Daoy (cell line): Measurements from ENCODE around the gene DPRX. TPM values are rescaled to one million over a fixed set of nuclear protein-coding genes. Genes with fewer than 3 reads are reported as not detected.
A peak's percentile ranks its signal among the peaks of the same experiment; 100 is the strongest.
"Not testable (repeated sequence)": the region's sequence is repeated elsewhere in the genome, so short reads cannot be mapped to it uniquely, and the experiment has no call there.

ENCODE experiments used
- DNase-seq: peaks from one replicate; pipeline ENCODE4 v3.0.0-alpha.2; 2015; ENCODE audit warnings: low read depth
- total RNA-seq: library from RNA; depleted of rRNA; stranded (reverse); fragments of >200 nt; shearing (Covaris generic); gene quantifications from 2 replicates; pipeline ENCODE4 v1.2.3, GENCODE V29; 2014; rRNA removed

The DPRX gene
- total RNA-seq, 1 experiment from 2014 or later, result not detected

DNA sequence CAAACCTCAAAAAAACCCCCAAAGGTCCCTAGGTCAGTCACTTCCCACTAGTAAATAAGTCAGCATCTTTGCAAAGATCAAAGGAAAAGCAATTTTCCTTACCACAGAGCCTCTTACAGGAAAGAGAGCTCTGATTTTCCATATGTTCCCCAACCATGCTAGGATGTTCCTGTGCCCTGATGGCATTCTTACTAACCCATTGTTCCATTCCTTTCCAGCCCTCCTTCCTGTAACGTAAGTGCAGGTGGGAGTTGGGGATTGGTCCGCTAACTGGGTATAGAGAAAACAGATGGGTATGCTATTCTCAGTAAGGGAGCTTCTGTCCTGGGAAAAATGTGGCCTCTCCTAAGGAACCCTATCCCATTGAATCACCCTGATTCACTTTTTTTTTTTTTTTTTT lies 14.3 kb downstream of the DPRX start:
- DNase-seq, result no peak

DNA sequence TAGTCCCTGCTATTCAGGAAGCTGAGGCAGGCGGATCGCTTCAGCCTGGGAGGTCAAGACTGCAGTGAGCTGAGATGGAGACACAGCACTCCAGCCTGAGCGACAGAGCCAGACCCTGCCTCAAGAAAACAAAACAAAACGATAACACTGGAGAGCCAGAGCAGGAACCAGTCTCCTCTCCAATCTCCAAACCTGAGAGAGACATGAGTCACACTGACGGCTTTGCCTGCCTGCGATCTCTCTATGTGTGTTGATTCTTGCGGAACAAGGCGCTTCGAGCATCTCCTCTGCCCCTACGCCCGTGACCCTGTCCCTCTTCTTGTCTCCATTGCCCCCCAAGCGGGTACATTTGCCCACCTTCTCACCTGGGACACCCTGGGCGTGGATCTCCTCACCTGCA lies 15.6 kb downstream of the DPRX start:
- no peak for DNase-seq

DNA sequence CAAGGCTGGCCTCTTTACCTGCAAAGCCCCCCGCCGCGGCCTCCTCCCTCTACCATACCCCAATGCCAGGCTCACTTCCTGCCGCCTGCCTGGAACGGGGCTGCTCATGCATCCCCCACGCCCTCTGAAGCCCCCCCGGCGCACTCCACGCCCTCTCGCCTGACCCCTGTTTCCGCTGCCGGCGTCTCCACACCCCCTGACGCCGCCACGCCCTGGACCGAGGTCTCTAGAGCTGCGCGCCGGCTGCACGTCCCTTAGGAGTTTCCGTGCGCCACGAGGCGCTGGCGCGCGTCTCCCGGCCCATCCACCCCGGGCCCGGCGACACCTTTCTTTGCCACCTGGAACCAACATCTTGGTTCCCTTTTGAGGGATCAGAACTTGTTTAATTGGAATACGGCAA lies 16.0 kb downstream of the DPRX start:
- DNase-seq, result no peak

DNA sequence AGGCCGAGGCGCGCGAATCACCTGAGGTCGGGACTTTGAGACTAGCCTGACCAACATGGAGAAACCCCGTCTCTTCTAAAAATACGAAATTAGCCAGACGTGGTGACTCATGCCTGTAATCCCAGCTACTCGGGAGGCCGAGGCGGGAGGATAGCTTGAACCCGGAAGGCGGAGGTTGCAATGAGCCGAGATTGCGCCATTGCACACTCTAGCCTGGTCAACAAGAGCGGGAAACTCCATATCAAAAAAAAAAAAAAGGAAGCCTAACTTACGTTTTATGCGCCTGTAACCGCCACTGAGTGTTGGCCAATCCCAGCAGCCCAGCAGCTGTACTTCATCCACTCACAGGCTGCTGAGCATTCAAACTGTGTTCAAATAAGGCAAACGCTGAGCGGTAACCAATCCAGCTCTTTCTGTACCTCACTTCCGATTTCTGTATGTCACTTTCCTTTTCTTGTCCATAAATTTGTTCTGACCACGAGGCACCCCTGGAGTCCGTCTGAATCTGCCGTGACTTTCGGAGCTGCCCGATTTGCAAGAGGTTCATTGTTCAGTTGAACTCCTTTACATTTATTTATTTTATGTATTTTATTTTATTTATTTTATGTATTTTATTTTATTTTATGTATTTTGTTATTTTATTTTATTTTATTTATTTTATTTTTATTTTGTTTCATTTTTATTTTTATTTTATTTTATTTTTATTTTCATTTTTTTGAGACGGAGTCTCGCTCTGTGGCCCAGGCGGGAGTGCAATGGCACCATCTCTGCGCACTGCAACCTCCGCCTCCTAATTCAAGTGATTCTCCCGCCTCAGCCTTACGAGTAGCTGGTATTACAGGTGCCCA lies 18.2 kb downstream of the DPRX start:
- no peak for DNase-seq

DNA sequence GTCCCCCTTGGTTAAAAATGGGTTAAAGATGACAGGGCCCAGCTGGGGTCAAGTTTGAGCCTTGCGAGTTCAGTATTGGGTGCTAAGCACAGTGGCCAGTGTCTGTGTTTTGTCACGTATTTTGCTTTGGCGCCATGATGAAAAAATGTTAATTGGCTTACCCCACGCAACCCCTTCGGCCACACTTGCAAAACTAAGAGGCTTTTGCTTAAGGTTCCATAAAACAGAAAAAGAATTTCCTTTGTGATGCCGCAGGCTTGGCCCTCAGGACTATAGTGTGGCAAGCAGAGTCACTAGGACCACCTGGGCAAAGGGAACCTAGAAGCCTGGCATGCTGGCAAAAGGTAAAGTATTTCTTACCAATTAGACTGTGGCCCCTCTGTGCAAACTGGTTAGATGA lies 20.7 kb downstream of the DPRX start:
- no peak for DNase-seq

DNA sequence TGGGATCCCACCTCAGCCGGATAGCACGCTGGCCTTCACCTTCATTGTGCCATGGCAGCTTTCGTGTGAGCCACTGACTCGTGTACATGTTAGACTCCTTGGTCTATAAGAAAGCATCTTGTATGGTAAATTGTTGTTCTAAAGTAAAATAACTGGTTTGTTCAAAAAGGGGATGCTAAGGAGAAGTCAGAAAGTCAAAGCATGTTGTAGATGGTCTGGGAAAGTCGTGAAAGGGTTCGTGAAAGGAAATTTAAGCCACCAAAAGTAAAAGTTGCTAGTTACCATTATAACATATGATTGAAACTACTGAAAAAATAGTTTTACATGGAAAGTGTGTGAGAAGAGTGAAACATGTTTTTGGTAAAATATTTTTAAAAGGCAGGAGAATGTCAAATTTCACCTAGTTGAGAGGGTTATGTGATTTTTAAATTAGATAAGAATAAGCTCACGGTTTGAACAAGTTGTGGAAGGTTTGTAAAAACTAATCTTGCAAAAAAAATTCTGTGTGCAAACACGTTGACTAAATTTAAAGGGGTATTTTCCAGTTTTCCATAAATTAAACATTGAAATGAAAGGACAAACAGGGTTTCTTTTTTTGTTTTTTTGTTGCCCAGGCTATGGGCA lies 23.4 kb downstream of the DPRX start:
- DNase-seq, result no peak

DNA sequence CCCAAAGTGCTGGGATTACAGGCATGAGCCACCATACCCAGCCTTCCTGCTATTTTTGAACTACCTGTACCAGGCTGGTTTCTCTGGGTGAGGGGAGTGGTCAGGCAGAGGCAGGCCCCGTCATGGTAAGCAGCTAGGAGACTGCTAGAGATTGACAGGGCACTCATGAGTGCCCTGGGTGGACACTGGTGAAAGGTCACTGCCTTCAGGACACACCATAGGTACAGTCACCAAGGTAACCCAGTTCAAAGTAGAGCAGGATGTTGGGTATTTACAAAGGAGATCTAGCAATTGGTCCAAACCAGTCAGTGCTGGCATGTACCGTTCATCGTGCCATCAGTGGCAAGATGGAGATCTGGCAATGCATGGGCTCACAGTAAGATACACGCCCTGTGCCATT lies 25.5 kb downstream of the DPRX start:
- no peak for DNase-seq

DNA sequence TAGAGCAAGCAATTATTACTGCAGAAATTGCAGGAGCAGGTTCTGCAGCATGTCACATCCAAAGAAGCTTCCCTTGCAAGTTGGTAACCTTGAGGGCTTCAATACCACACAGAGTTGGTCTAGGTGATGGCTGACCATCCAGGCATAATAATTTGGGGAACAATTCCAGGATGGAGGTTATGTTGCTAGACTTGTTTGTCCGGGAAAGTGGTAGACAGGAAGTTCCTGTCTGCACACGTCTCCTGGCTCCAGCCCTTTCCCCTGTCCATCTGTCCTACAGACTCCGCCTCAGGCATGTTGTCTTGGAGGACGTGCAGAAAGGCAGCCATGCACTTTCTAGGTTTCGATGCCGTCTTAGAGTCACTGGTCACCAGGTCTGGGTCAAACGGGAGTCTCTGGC lies 26.0 kb downstream of the DPRX start:
- no peak for DNase-seq

DNA sequence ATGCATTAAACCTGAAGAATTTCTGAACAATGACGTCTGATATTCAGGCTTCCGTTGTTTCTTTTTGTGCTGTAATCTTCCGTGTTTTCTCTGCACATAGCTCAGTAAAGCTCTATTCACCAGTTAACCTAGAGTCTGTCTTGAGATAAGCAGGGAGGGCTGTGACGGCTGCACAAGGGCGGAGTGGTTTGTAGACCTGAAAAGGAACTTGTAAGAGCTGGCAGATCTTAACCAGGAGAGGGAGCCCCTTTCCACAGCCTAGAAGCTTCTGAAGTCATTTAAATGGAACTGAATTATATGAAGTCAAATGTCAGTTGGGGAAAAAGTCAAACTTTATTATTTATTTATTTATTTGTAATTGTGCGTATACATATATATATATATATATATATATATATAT lies 27.5 kb downstream of the DPRX start:
- DNase-seq, result peak; percentile 44

DNA sequence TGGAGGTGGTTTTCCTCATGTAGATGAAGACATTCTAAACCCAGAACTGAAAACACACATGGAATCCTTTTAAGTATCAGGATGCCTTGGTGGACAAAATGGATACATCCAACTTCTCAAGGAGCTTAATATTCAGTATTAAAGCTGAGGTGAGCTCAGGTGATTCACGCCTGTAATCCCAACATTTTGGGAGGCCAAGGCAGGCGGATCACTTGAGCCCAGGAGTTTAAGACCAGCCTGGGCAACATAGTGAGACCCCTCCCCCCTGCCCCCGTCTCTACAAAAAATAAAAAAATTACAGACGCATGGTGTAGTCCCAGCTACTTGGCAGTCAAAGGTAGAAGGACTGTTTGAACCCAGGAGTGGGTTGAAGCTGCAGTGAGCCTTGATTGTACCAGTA lies 28.8 kb downstream of the DPRX start:
- no peak for DNase-seq

DNA sequence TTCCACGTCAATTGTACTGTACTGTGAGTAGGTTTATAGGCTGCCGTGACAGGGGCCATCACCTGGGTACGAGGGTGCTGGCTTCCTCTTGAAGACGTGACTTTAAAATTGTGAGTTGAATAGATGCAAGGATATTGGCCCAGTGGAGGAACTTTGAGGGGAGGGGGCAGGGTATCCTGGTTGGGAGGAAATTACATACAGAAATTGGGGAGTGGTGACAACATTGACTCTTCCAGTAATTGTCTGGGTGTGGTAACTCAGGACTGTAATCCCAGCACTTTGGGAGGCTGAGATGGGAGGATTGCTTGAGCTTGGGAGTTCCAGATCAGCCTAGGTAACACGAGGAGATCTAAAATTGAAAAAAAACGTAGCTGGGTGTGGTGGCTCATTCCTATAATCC lies 30.4 kb downstream of the DPRX start:
- DNase-seq, result no peak

DNA sequence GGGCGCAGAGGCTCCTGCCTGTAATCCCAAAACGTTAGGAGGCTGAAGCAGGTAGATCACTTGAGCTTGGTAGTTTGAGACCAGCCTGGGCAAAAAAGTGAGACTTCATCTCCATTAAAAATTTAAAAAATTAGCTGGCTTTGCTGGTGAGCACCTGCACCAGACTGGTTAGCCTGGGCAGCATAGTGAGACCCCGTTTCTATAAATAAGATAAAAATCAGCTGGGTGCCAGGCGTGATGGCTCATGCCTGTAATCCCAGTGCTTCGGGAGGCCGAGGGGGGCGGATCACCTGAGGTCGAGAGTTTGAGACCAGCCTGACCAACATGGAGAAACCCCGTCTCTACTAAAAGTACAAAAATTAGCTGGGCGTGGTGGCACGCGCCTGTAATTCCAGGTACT lies 32.4 kb downstream of the DPRX start:
- DNase-seq, result no peak

DNA sequence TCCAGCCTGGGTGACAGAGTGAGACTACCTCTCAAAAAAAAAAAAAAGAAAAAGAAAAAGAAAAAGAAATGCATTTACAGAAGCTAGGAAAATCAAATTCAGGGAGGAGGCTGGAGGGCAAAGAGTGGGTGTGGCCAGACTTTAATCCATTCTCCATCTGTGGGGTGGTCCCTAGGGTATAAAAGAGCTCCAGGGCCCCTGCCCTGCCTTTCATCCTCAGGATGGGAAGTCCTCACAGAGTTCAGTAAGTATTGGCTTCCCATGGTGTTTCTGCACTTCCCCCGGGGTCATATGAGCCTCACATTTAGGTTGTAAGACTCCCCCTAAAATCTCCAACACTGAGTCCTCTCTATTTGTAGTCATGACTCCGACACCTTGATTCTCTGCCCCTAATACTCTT lies 33.0 kb downstream of the DPRX start:
- DNase-seq, result no peak

DNA sequence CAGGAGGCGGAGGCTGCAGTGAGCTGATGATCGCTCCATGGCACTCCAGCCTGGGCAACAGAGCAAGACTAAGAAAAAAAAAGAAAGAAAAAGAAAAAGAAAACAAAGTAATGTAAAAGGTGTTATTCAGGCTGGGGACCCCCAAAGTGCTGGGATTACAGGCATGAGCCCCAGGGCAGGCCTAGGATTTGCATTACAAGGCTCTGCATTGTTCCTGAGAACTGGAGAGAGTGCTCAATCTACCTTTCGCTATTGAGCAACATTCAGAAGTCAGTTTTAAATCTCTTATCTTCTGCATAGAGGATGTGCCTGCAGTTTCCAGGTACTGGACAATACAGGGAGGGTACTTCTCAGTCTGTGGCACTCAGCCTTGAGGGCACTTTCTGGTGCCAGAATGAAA lies 34.5 kb downstream of the DPRX start:
- DNase-seq, result not testable (repeated sequence)

DNA sequence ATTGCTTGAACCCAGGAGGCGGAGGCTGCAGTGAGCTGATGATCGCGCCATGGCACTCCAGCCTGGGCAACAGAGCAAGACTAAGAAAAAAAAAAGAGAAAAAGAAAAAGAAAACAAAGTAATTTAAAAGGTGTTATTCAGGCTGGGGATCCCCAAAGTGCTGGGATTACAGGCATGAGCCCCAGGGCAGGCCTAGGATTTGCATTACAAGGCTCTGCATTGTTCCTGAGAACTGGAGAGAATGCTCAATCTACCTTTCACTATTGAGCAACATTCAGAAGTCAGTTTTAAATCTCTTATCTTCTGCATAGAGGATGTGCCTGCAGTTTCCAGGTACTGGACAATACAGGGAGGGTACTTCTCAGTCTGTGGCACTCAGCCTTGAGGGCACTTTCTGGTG lies 37.0 kb downstream of the DPRX start:
- not testable (repeated sequence) for DNase-seq

DNA sequence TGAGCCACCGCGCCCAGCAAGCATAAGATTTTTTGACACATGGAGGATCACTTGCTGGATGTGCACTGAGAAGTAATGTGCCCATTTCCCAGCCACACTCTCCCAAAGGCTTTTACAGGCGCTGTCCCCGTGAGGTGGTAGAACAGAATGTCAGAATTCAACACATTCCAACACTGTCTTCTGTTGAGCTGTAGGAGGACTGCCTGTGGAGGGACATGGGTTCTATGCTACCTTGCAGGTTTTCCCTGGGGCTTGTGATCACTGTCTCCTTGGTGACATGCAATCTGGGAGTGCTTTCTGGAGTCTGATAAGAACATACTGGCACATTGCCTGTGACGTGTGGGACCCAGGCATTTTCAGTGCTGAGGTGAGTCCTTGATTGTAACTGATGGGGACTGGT lies 38.5 kb downstream of the DPRX start:
- no peak for DNase-seq

DNA sequence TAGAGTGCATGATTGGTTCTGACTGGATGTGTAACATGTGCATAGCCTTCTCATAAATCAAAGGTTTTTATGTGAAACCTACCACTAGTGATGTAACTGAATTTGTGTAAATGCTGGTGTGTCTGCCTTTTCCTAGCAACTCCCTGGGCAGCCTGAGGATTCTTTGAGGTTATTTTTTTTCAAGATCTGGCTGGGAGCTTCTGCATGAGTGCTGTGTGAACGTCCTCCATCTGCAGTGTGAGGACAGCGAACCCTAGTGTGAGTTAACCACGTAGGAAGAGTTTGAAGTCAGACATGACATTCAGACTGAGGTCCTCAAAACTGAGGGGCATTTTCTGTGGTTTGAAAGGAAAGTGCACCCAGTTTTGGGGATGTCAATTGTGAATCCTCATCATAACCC lies 39.9 kb downstream of the DPRX start:
- DNase-seq, result peak; percentile 13

Other genes starting within 250 kb of the DPRX start
- 11.1 and 12.3 TPM in 2 replicates for gene ZNF765, start 236.8 kb upstream of the DPRX start, total RNA-seq
- gene ZNF761, start 200.0 kb upstream of the DPRX start, total RNA-seq, result 12.3 and 12.8 TPM in 2 replicates
- gene ZNF813, start 164.3 kb upstream of the DPRX start, total RNA-seq, result 4.4 and 8.0 TPM in 2 replicates
- 5.3 and 7.6 TPM in 2 replicates for gene ZNF331, start 93.9 kb upstream of the DPRX start, total RNA-seq
- not detected in 2 replicates for gene NLRP12, start 192.3 kb downstream of the DPRX start, total RNA-seq
- gene MYADM, start 235.9 kb downstream of the DPRX start, total RNA-seq, result 11.2 and 19.0 TPM in 2 replicates